Endodermal cell (in vitro differentiated cells): ENCODE measurements around the gene INO80C. TPM values are rescaled to one million over a fixed set of nuclear protein-coding genes. Genes with fewer than 3 reads are reported as not detected.
A peak's percentile ranks its signal among the peaks of the same experiment; 100 is the strongest.

Experiments
- DNase-seq: peaks from one replicate; pipeline ENCODE4 v3.0.0-alpha.2; 2017
- H3K27ac ChIP-seq: 2 replicates; pipeline ENCODE4 v1.5.1; 2013; ENCODE audit warnings: mild to moderate bottlenecking, low read depth, low read length, moderate library complexity
- H3K27me3 ChIP-seq: 2 replicates; pipeline ENCODE4 v1.6.1; 2013; ENCODE audit warnings: mild to moderate bottlenecking, low read length, moderate library complexity; ENCODE audit not compliant: insufficient read depth, control insufficient read depth, poor library complexity, severe bottlenecking
- H3K36me3 ChIP-seq: 2 replicates; pipeline ENCODE4 v1.7.0; 2013; ENCODE audit warnings: mild to moderate bottlenecking, low read length, moderate library complexity; ENCODE audit not compliant: control insufficient read depth, insufficient read depth
- H3K4me1 ChIP-seq: one replicate; pipeline ENCODE4 v1.7.0; 2013; ENCODE audit warnings: low read length; ENCODE audit not compliant: control insufficient read depth, insufficient read depth
- H3K4me3 ChIP-seq: 2 replicates; pipeline ENCODE4 v1.5.1; 2013; ENCODE audit warnings: mild to moderate bottlenecking, low read length, moderate library complexity
- H3K9ac ChIP-seq: 2 replicates; pipeline ENCODE4 v1.6.1; 2013; ENCODE audit warnings: mild to moderate bottlenecking, low read length, moderate library complexity; ENCODE audit not compliant: poor library complexity, severe bottlenecking; ENCODE audit errors: extremely low read depth
- H3K9me3 ChIP-seq: 2 replicates; pipeline ENCODE4 v1.6.1; 2013; ENCODE audit warnings: mild to moderate bottlenecking, low read length, moderate library complexity; ENCODE audit not compliant: control insufficient read depth
- H3K27ac Mint-ChIP-seq: 2 replicates; pipeline ENCODE4 v1.8.0; 2020; ENCODE audit warnings: mixed read lengths
- H3K27me3 Mint-ChIP-seq: 2 replicates; pipeline ENCODE4 v1.8.0; 2021; ENCODE audit warnings: mild to moderate bottlenecking, mixed read lengths; ENCODE audit not compliant: insufficient read depth
- H3K36me3 Mint-ChIP-seq: 2 replicates; pipeline ENCODE4 v1.8.0; 2020; ENCODE audit warnings: low read depth, mixed read lengths
- H3K4me1 Mint-ChIP-seq: 2 replicates; pipeline ENCODE4 v1.8.0; 2020; ENCODE audit warnings: mixed read lengths
- H3K4me3 Mint-ChIP-seq: 2 replicates; pipeline ENCODE4 v1.8.0; 2020; ENCODE audit warnings: mild to moderate bottlenecking, moderate library complexity, mixed read lengths
- H3K9me3 Mint-ChIP-seq: 2 replicates; pipeline ENCODE4 v1.8.0; 2020; ENCODE audit warnings: mild to moderate bottlenecking, mixed read lengths
- CTCF ChIP-seq: fragments of 200-600 bp; sonication (generic); conservative IDR thresholded peaks from 2 replicates; pipeline ENCODE4 v1.5.0; 2021; ENCODE audit warnings: antibody characterized with exemption, mild to moderate bottlenecking
- WGBS, 2 experiments: methylation state at CpG; one replicate each; pipeline versions ENCODE4 v1.1.5 to v1.1.7; 2013; ENCODE audit warnings: missing lambda C conversion rate in 2 of 2, mixed read lengths in 1 of 2; ENCODE audit not compliant: insufficient coverage in 1 of 2, insufficient read length in 1 of 2; 5-methylcytosine and 5-hydroxymethylcytosine counted together
- total RNA-seq, 2 donors: library from RNA; stranded (reverse); fragmentation: NEBNext Ultra II Directional in 1 of 2; extraction: Animal tissue kit (Norgen Biotek cat#: 25700) in 1 of 2; gene quantifications; 2 replicates in 1 of 2; 3 replicates in 1 of 2; pipeline ENCODE4 v1.2.1, GENCODE V29; 2021

INO80C gene
- total RNA-seq, 2 donors from 2014 or later = 31.1 to 31.9 TPM

DNA sequence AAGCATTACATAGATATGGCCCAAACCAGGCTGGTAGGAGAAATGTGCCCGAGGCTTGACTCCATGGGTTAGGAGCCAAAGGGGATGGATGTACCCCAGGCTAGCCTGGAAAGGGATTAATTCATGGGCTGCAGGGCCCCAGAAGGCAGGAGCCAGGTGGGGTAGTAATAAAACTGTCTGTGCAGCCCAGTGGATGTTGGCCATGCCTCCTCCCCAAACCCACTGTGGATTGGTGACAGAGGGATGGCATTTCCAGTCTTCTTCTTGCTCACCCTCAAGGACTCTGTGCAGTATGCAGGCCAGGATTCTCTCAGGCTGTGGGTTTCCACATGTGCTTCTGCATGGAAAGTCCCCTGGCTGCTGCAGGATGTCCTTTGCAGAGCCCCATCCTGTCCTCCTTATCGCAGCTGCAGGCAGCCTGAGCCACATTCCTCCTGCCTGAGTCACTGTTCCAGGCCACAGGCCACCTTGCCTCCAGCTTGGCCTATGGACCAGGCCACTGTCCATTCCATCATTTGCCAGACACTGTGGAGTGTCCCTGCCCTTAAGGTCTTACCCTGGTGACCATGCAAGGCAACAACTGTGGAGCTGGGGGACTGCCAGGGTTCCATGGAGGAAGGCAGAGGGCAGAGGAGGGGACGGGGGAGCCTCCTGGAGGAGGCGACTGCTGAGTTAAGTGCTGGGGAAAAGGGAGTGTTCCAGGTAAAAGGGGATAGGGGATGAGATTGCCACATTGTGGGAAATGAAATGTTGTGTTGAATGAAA lies 38.9 kb downstream of the INO80C start:
- Mint-ChIP-seq H3K4me1 (peaks cover 17% of the 10 kb centered on the region), H3K36me3 (no peaks in the 10 kb centered on the region), H3K9me3 (no peaks in the 10 kb centered on the region), H3K27me3 (no peaks in the 10 kb centered on the region), H3K4me3 (no peak overlapping the region), H3K27ac (peak overlapping the region; percentile 76)
- no peaks in the 10 kb centered on the region for H3K36me3 ChIP-seq
- H3K4me3 ChIP-seq = no peak overlapping the region
- H3K27ac ChIP-seq = no peak overlapping the region
- TF ChIP-seq CTCF = no peak
- H3K27me3 ChIP-seq = no peaks in the 10 kb centered on the region
- no peak overlapping the region for H3K9ac ChIP-seq
- WGBS, 2 experiments = 82 to 90% methylated on average over 4 of the region's 4 CpGs
- no peaks in the 10 kb centered on the region for H3K9me3 ChIP-seq
- DNase-seq = peak; percentile 88
- H3K4me1 ChIP-seq = peaks cover 9% of the 10 kb centered on the region

DNA sequence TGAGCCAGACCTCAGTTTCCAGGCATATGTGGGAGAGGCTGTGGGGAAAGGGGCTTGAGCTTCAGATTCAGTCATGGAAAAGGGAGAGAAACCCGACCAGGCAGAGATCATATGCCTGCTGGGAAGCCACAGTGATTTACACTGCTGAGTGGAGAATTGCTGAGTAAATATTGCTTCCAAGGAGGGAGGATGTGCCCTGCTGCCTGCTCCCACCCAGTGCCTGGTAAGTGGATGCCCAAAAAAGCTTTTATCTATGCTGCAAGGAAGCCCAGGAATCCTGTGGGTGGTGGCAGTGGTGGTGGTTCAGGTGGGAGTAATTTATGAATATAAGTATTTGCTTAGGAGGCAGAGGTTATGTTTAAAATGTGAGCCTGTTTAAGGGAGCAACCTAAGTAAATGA lies 39.5 kb downstream of the INO80C start:
- Histone ChIP-seq H3K36me3 (no peaks in the 10 kb centered on the region), H3K4me3 (no peak overlapping the region), H3K27ac (no peak overlapping the region), H3K9ac (no peak overlapping the region), H3K27me3 (no peaks in the 10 kb centered on the region), H3K4me1 (peaks cover 9% of the 10 kb centered on the region), H3K9me3 (no peaks in the 10 kb centered on the region)
- Mint-ChIP-seq H3K4me3 (no peak overlapping the region), H3K9me3 (no peaks in the 10 kb centered on the region), H3K36me3 (no peaks in the 10 kb centered on the region), H3K27ac (peak overlapping the region; percentile 76), H3K4me1 (peaks cover 17% of the 10 kb centered on the region), H3K27me3 (no peaks in the 10 kb centered on the region)
- 48 to 50% methylated on average over 1 of the region's 1 CpG for WGBS, 2 experiments
- DNase-seq = no peak
- no peak for TF ChIP-seq CTCF

- TF ChIP-seq CTCF = no peak
- Mint-ChIP-seq H3K27ac (no peak overlapping the region), H3K9me3 (no peaks in the 10 kb centered on the region), H3K27me3 (no peaks in the 10 kb centered on the region), H3K4me3 (no peak overlapping the region), H3K4me1 (peaks cover 17% of the 10 kb centered on the region), H3K36me3 (no peaks in the 10 kb centered on the region)
- 100% methylated on average over 3 of the region's 3 CpGs; no CpG with 5 or more reads in 1 of the 2 experiments for WGBS, 2 experiments
- no peak overlapping the region for H3K27ac ChIP-seq
- no peak for DNase-seq
- no peaks in the 10 kb centered on the region for H3K27me3 ChIP-seq
- H3K4me3 ChIP-seq = no peak overlapping the region
- H3K36me3 ChIP-seq = no peaks in the 10 kb centered on the region
- H3K9me3 ChIP-seq = no peaks in the 10 kb centered on the region
- H3K9ac ChIP-seq = no peak overlapping the region
- peaks cover 9% of the 10 kb centered on the region for H3K4me1 ChIP-seq
Observed at GRCh38 chr18:35457140-35457704, 40.5 kb downstream of the INO80C start.
